Activated CD4-positive, alpha-beta T cell treated with anti-CD3 and anti-CD28 coated beads, Interleukin-2, amount 50 U/mL, for 48 hours (primary cell): ENCODE data around the gene MYL12B.
"Not testable (repeated sequence)": the region's sequence is repeated elsewhere in the genome, so short reads cannot be mapped to it uniquely, and the experiment has no call there.

Experiments
- DNase-seq, 2 experiments: peaks; one replicate each; pipeline ENCODE4 v3.0.0-alpha.2; 2020

Gene MYL12B

GRCh38 chr18:3305354-3305762 lies 43.4 kb downstream of the MYL12B start:
- peak; percentile 41 to 58 for DNase-seq

GRCh38 chr18:3305933-3306332 lies 44.0 kb downstream of the MYL12B start:
- peak in 1 of 2 experiments; percentile 31 for DNase-seq

- DNase-seq, result no peak
Observed at GRCh38 chr18:3306391-3306790, 44.5 kb downstream of the MYL12B start.

GRCh38 chr18:3313685-3314084 lies 51.8 kb downstream of the MYL12B start:
- DNase-seq, result no peak

GRCh38 chr18:3315344-3315743 lies 53.4 kb downstream of the MYL12B start:
- not testable (repeated sequence) for DNase-seq

- peak; percentile 46 to 56 for DNase-seq
Observed at GRCh38 chr18:3319399-3319798, 57.5 kb downstream of the MYL12B start.

- DNase-seq, result no peak
Observed at GRCh38 chr18:3319894-3320454, 58.0 kb downstream of the MYL12B start.

- peak; percentile 26 to 50 for DNase-seq
Observed at GRCh38 chr18:3321133-3321812, 59.3 kb downstream of the MYL12B start.

- no peak for DNase-seq
Observed at GRCh38 chr18:3323900-3324299, 62.0 kb downstream of the MYL12B start.
